Activated CD8-positive, alpha-beta memory T cell treated with anti-CD3 and anti-CD28 coated beads for 24 hours (primary cell): ENCODE measurements around the gene ABCG8.

ENCODE experiments used
- DNase-seq: peaks from one replicate; pipeline ENCODE4 v3.0.0-alpha.2; 2020

Gene ABCG8

GRCh38 chr2:43826305-43827250 is 12.2 kb upstream of the ABCG8 start:
- no peak for DNase-seq

- DNase-seq = no peak
Observed at GRCh38 chr2:43831543-43832294, 7.1 kb upstream of the ABCG8 start.

GRCh38 chr2:43832457-43832856 is 6.3 kb upstream of the ABCG8 start:
- no peak for DNase-seq

- no peak for DNase-seq
Observed at GRCh38 chr2:43837033-43837432, 1.7 kb upstream of the ABCG8 start.

GRCh38 chr2:43837831-43838559 is 776 bp upstream of the ABCG8 start:
- DNase-seq = no peak

GRCh38 chr2:43839776-43840564 is 1.2 kb downstream of the ABCG8 start:
- no peak for DNase-seq

- no peak for DNase-seq
Observed at GRCh38 chr2:43840965-43841364, 2.2 kb downstream of the ABCG8 start.

GRCh38 chr2:43841949-43842865 is 3.4 kb downstream of the ABCG8 start:
- DNase-seq = no peak

GRCh38 chr2:43842866-43843226 is 4.1 kb downstream of the ABCG8 start:
- no peak for DNase-seq

GRCh38 chr2:43845181-43845580 is 6.4 kb downstream of the ABCG8 start:
- DNase-seq = no peak

GRCh38 chr2:43846140-43846793 is 7.5 kb downstream of the ABCG8 start:
- peak; percentile 26 for DNase-seq

GRCh38 chr2:43848214-43848613 is 9.4 kb downstream of the ABCG8 start:
- DNase-seq = no peak

- peak; percentile 33 for DNase-seq
Observed at GRCh38 chr2:43851011-43851980, 12.5 kb downstream of the ABCG8 start.

GRCh38 chr2:43852196-43852730 is 13.5 kb downstream of the ABCG8 start:
- peak; percentile 30 for DNase-seq

- peak; percentile 30 for DNase-seq
Observed at GRCh38 chr2:43853141-43854081, 14.6 kb downstream of the ABCG8 start.

GRCh38 chr2:43854671-43855070 is 15.9 kb downstream of the ABCG8 start:
- peak; percentile 21 for DNase-seq

GRCh38 chr2:43855292-43855691 is 16.5 kb downstream of the ABCG8 start:
- no peak for DNase-seq

GRCh38 chr2:43872151-43872550 is 33.4 kb downstream of the ABCG8 start:
- DNase-seq = no peak
